Activated naive CD8-positive, alpha-beta T cell treated with anti-CD3 and anti-CD28 coated beads, Interleukin-2, amount 50 U/mL, for 24 hours (primary cell): ENCODE results near the gene SLC2A4.
A peak's percentile ranks its signal among the peaks of the same experiment; 100 is the strongest.

Experiments used
- ATAC-seq: fragments of 150-1000 bp; cut with Tn5 transposase; one replicate; pipeline ENCODE4 v1.10.0; 2021
- DNase-seq: peaks from one replicate; pipeline ENCODE4 v3.0.0; 2021
- H3K27ac Mint-ChIP-seq: one replicate; pipeline ENCODE4 v1.8.0; 2021; ENCODE audit warnings: mild to moderate bottlenecking, mixed read lengths
- H3K27me3 Mint-ChIP-seq: one replicate; pipeline ENCODE4 v1.8.0; 2021; ENCODE audit warnings: mixed read lengths
- H3K36me3 Mint-ChIP-seq: one replicate; pipeline ENCODE4 v1.8.0; 2021; ENCODE audit warnings: low read depth, mixed read lengths
- H3K4me1 Mint-ChIP-seq: one replicate; pipeline ENCODE4 v1.8.0; 2021; ENCODE audit warnings: mixed read lengths
- H3K4me3 Mint-ChIP-seq: one replicate; pipeline ENCODE4 v1.8.0; 2021; ENCODE audit warnings: mild to moderate bottlenecking, moderate library complexity, mixed read lengths
- H3K9me3 Mint-ChIP-seq: one replicate; pipeline ENCODE4 v1.8.0; 2021; ENCODE audit warnings: mixed read lengths

Gene SLC2A4

DNA sequence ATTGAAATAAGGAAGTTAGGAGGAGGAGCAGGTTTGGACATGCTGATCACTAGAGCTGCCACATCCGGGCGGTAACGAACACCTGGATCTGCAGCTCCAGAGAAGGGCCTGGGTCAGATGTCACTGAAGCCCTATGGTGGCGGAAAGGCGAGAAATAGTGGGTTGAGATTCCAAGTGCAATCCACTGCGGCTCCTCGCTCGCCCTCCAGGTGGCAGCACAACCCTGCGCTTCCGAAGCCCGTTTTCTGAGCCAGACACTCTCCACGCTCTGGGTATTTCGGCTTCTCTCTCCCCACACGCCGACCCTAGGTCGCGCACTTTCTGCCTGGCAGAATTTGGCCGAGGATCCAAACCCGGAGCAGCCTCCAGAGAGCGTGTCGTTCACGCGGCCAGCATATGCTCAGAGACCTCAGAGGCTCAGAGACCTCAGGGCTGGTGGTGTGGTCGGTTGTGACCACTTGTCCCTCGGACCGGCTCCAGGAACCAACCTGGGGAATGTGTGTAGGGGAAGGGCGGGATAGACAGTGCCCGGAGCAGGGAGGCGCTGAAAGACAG lies 922 bp upstream of the SLC2A4 start:
- Mint-ChIP-seq H3K9me3 (no peaks in the 10 kb centered on the region), H3K27ac (peak overlapping the region; percentile 57)

GRCh38 chr17:7281953-7282751 lies 634 bp downstream of the SLC2A4 start:
- Mint-ChIP-seq H3K4me3 (peak overlapping the region; percentile 73), H3K36me3 (no peaks in the 10 kb centered on the region), H3K4me1 (peaks cover 18% of the 10 kb centered on the region), H3K27ac (no peak overlapping the region), H3K9me3 (no peaks in the 10 kb centered on the region), H3K27me3 (peaks cover 17% of the 10 kb centered on the region)
- no peak for ATAC-seq
- peak; percentile 13 for DNase-seq

More for the DNA sequence above, 922 bp upstream of the SLC2A4 start:
- peak; percentile 90 for DNase-seq
- Mint-ChIP-seq H3K4me1 (peaks cover 18% of the 10 kb centered on the region), H3K36me3 (no peaks in the 10 kb centered on the region), H3K4me3 (peak overlapping the region; percentile 73), H3K27me3 (peaks cover 17% of the 10 kb centered on the region)
- peak; percentile 86 for ATAC-seq

GRCh38 chr17:7282752-7283321 lies 1.3 kb downstream of the SLC2A4 start:
- peak; percentile 19 for DNase-seq
- no peaks in the 10 kb centered on the region for H3K36me3 Mint-ChIP-seq
- H3K9me3 Mint-ChIP-seq, result no peaks in the 10 kb centered on the region
- H3K27me3 Mint-ChIP-seq, result peaks cover 17% of the 10 kb centered on the region
- peak overlapping the region; percentile 42 for H3K4me3 Mint-ChIP-seq
- H3K4me1 Mint-ChIP-seq, result peaks cover 18% of the 10 kb centered on the region
- H3K27ac Mint-ChIP-seq, result no peak overlapping the region
- ATAC-seq, result no peak

DNA sequence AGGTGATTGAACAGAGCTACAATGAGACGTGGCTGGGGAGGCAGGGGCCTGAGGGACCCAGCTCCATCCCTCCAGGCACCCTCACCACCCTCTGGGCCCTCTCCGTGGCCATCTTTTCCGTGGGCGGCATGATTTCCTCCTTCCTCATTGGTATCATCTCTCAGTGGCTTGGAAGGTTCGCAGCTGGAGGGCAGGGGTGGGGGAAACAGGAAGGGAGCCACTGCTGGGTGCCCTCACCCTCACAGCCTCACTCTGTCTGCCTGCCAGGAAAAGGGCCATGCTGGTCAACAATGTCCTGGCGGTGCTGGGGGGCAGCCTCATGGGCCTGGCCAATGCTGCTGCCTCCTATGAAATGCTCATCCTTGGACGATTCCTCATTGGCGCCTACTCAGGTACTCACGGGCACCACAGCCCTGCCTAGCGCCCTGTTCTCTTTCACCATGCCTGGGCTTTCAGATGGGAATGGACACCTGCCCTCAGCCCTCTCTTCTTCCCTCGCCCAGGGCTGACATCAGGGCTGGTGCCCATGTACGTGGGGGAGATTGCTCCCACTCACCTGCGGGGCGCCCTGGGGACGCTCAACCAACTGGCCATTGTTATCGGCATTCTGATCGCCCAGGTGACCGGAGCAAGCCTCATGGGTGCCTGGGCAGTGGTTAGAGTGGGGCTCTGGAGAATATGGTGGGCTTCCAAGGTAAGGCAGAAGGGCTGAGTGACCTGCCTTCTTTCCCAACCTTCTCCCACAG lies 2.1 kb downstream of the SLC2A4 start:
- Mint-ChIP-seq H3K4me1 (peaks cover 18% of the 10 kb centered on the region), H3K36me3 (no peaks in the 10 kb centered on the region), H3K9me3 (no peaks in the 10 kb centered on the region), H3K27me3 (peaks cover 19% of the 10 kb centered on the region), H3K4me3 (no peak overlapping the region), H3K27ac (no peak overlapping the region)
- ATAC-seq (no peak), DNase-seq (no peak)

DNA sequence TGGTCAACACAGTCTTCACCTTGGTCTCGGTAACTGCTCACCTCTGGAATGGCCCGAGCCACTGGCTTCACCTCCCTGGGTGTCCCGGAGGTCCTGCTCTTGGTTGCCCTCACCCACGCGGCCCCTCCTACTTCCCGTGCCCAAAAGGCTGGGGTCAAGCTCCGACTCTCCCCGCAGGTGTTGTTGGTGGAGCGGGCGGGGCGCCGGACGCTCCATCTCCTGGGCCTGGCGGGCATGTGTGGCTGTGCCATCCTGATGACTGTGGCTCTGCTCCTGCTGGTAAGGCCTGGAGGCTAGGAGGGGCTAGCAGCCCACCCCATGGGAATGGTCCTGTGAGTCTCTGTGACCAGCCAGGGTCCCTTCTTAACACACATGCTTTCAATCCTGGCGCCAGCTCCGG lies 3.4 kb downstream of the SLC2A4 start:
- peaks cover 19% of the 10 kb centered on the region for H3K27me3 Mint-ChIP-seq
- DNase-seq (no peak), ATAC-seq (no peak)
- no peaks in the 10 kb centered on the region for H3K36me3 Mint-ChIP-seq
- no peaks in the 10 kb centered on the region for H3K9me3 Mint-ChIP-seq
- H3K4me1 Mint-ChIP-seq, result peaks cover 18% of the 10 kb centered on the region
- H3K4me3 Mint-ChIP-seq, result no peak overlapping the region
- no peak overlapping the region for H3K27ac Mint-ChIP-seq

DNA sequence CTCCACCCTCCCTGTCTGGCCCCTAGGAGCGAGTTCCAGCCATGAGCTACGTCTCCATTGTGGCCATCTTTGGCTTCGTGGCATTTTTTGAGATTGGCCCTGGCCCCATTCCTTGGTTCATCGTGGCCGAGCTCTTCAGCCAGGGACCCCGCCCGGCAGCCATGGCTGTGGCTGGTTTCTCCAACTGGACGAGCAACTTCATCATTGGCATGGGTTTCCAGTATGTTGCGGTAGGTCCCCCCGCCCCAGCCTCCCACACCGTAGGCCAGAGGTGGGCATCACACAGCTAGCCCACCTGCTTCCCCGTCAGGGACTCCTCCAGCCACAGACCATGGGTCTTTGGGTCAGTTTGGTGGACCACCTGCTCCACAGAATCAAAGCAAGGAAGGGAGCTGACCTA lies 4.2 kb downstream of the SLC2A4 start:
- Mint-ChIP-seq H3K27ac (no peak overlapping the region), H3K4me1 (peaks cover 16% of the 10 kb centered on the region)

DNA sequence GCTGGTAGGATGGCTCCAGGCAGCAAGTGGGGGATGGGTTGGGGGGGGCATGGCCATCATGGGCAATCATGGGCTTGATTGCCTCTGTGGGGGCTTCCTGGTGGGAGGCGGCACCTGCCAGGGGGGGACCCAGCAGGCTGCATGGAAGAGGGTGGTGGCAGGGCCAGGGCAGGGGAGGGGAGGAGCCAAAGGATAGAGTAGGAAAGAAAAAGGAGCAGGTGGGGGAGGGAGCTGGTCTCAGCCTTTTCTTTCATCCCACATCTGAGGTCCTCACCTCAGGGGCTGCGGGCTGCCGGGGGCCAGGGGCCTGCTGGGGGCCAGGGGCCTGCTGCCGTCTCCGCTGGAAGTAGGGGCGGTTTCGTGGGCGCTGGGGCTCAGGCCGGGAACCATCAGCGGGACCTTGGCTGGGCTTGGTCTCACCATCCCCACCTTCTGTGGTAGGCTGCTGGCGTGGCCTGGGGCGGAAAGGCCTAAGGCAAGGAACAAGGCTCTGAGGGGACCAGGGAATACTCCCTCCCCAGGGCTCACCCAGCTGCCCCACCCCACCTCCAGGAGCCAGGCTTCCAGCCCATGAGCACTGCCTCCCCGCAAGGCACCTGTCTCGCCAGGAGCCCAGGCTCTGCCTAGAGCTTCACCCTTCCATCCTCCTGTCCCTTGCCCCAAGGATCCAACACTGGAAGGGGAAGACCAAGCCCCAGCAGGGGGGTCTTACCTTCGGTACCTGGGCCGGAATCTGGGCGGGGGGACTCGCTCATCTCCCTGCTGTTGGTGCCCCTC lies 7.9 kb downstream of the SLC2A4 start:
- H3K4me1 Mint-ChIP-seq, result peaks cover 4% of the 10 kb centered on the region
- DNase-seq, result no peak
- H3K9me3 Mint-ChIP-seq, result no peaks in the 10 kb centered on the region
- H3K27ac Mint-ChIP-seq, result no peak overlapping the region
- no peaks in the 10 kb centered on the region for H3K36me3 Mint-ChIP-seq
- H3K27me3 Mint-ChIP-seq, result peaks cover 14% of the 10 kb centered on the region
- ATAC-seq, result no peak
- H3K4me3 Mint-ChIP-seq, result no peak overlapping the region

More for the DNA sequence above, 4.2 kb downstream of the SLC2A4 start:
- H3K27me3 Mint-ChIP-seq, result peaks cover 19% of the 10 kb centered on the region
- H3K36me3 Mint-ChIP-seq, result no peaks in the 10 kb centered on the region
- no peak for ATAC-seq
- no peak for DNase-seq
- no peaks in the 10 kb centered on the region for H3K9me3 Mint-ChIP-seq
- no peak overlapping the region for H3K4me3 Mint-ChIP-seq

DNA sequence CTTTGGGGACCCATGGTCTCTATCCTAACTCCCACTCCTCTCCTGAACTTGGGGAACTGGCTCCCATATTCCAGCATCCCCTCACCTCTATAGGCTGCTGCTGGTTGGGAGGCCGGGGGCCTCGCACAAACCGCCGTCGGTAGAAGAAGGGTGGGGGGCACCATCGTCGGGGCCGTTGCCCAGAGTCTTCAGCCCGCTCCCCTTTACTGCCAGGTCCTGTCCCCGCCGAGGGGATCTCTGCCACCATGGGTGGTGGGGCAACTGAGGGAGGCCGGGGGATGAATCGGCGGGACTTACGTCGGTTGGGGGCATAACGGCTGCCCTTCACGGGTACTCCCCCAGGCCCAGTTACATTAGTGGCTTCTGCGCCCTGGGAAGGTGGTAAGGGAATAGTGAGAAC lies 8.6 kb downstream of the SLC2A4 start:
- H3K4me3 Mint-ChIP-seq, result no peak overlapping the region
- DNase-seq (no peak), ATAC-seq (no peak)
- H3K27ac Mint-ChIP-seq, result no peak overlapping the region
- peaks cover 8% of the 10 kb centered on the region for H3K4me1 Mint-ChIP-seq
- peaks cover 17% of the 10 kb centered on the region for H3K27me3 Mint-ChIP-seq
- no peaks in the 10 kb centered on the region for H3K36me3 Mint-ChIP-seq
- H3K9me3 Mint-ChIP-seq, result no peaks in the 10 kb centered on the region

GRCh38 chr17:7290685-7291084 lies 9.2 kb downstream of the SLC2A4 start:
- no peaks in the 10 kb centered on the region for H3K36me3 Mint-ChIP-seq
- H3K4me3 Mint-ChIP-seq, result no peak overlapping the region
- H3K9me3 Mint-ChIP-seq, result no peaks in the 10 kb centered on the region
- ATAC-seq, result no peak
- H3K27me3 Mint-ChIP-seq, result peaks cover 22% of the 10 kb centered on the region
- no peak for DNase-seq
- H3K4me1 Mint-ChIP-seq, result peaks cover 13% of the 10 kb centered on the region
- H3K27ac Mint-ChIP-seq, result no peak overlapping the region

DNA sequence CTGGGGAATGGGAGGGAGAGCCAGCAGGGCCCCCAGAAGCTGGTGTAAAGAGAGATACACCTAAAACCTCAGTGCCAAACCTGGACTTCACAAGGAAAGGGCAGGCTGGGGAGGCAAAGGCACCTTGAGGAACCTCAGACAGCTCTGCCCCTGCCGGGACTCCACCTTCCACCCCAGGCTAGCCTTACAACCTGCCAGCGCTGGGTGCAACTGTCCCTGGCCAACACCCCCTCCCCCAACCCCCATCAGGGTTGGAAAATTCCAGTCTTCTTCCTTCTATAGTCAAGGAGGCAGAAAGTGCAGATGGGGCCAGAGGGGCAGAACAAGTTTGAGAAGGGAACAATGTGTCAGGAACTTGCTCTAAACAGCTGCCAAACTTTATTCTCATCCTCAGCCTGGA lies 10.7 kb downstream of the SLC2A4 start:
- Mint-ChIP-seq H3K27ac (no peak overlapping the region), H3K9me3 (no peaks in the 10 kb centered on the region), H3K36me3 (no peaks in the 10 kb centered on the region), H3K27me3 (peaks cover 31% of the 10 kb centered on the region), H3K4me3 (no peak overlapping the region), H3K4me1 (peaks cover 23% of the 10 kb centered on the region)
- DNase-seq (no peak), ATAC-seq (no peak)

GRCh38 chr17:7292729-7293128 lies 11.2 kb downstream of the SLC2A4 start:
- Mint-ChIP-seq H3K4me1 (peaks cover 23% of the 10 kb centered on the region), H3K36me3 (no peaks in the 10 kb centered on the region), H3K27me3 (peaks cover 31% of the 10 kb centered on the region), H3K9me3 (no peaks in the 10 kb centered on the region), H3K4me3 (no peak overlapping the region), H3K27ac (no peak overlapping the region)
- ATAC-seq, result no peak
- no peak for DNase-seq

DNA sequence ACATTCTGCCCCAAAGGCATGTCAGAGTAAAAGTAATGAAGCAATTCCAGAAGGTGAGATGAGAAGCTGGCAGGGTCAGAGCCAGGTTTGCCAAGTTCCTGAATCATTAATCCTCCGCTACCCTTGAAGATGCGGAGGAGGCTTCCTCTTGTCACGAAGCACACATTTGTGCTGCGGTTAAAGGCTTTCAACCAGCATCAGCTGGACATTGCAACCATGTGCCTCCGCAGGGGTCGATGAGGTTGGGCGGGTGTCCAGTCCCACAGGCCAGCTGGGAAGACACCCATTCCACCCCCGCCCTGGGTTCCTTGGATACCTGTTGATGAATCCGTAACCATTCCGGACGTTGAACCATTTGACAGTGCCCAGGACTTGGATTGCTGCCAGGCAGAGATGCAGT lies 11.6 kb downstream of the SLC2A4 start:
- H3K27ac Mint-ChIP-seq, result no peak overlapping the region
- peaks cover 31% of the 10 kb centered on the region for H3K27me3 Mint-ChIP-seq
- peaks cover 23% of the 10 kb centered on the region for H3K4me1 Mint-ChIP-seq
- H3K4me3 Mint-ChIP-seq, result no peak overlapping the region
- H3K36me3 Mint-ChIP-seq, result no peaks in the 10 kb centered on the region
- ATAC-seq (no peak), DNase-seq (no peak)
- no peaks in the 10 kb centered on the region for H3K9me3 Mint-ChIP-seq

DNA sequence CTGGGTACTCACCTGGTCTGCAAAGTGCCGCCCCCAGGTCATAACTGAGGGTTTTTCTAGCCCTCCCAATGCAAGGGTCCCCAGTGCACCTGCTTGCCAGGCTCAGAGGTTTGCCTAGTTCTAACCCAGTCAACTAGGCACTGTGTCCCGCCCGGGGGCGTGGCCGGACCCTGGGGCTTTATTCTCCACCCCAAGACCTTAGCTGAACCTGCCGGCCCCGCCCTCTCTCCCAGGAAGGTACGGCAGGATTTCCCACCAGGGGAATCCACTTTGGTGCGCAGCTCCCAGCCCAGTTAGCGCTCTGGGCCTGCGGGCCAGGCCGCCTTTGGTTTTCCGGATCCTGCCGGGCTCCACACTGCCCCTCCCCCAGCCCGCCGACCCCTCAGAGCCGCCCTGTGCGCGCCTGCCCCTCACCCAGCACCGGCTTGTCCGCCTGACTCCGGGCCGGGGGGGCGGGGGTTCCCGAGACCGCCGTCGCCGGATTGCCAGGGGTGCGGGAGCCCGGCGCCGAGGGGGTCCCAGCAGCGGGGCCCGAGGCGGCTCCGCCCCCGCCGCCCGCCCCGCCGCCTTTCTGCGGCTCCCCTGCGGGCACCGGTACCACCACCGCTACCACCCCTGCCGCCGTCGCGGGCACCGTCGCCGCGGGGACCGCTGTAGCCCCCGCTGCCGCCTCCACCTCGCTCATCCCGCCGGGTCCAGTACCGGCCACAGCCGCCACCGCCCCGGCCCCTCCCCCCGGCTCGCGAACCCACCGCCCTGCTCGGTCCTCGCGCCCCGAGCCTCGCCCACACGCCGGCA lies 12.5 kb downstream of the SLC2A4 start:
- Mint-ChIP-seq H3K4me1 (peaks cover 23% of the 10 kb centered on the region), H3K36me3 (no peaks in the 10 kb centered on the region), H3K27me3 (peaks cover 29% of the 10 kb centered on the region), H3K4me3 (no peak overlapping the region), H3K27ac (no peak overlapping the region), H3K9me3 (no peaks in the 10 kb centered on the region)
- DNase-seq (no peak), ATAC-seq (no peak)
